Keratinocyte (primary cell): ENCODE measurements around the gene PPP2R5A. TPM values are rescaled to one million over a fixed set of nuclear protein-coding genes. Genes with fewer than 3 reads are reported as not detected.

Experiments
- DNase-seq: peaks from one replicate; pipeline ENCODE4 v3.0.0-alpha.2; 2011; ENCODE audit warnings: low read depth, missing footprints, low spot score
- FAIRE-seq: peaks from 2 replicates; lab custom pipeline; 2011; peaks lifted over from hg19 to GRCh38; lab: Jason Lieb, UNC
- H2AFZ ChIP-seq: 2 replicates; pipeline ENCODE4 v1.6.0; 2012; ENCODE audit warnings: low read length, control low read depth, inconsistent platforms; ENCODE audit not compliant: control insufficient read depth
- H3K27ac ChIP-seq: 2 replicates; pipeline ENCODE4 v1.5.1; 2011; ENCODE audit warnings: low read length; ENCODE audit not compliant: control insufficient read depth, insufficient read depth
- H3K27me3 ChIP-seq: 3 replicates; pipeline ENCODE4 v1.6.0; 2011; ENCODE audit warnings: low read length; ENCODE audit not compliant: control insufficient read depth, insufficient read depth; ENCODE audit errors: extremely low read depth
- H3K36me3 ChIP-seq, 2 experiments: 2 replicates in 1 of 2; 3 replicates in 1 of 2; pipeline ENCODE4 v1.5.1; 2011; ENCODE audit warnings: low read length in 2 of 2, mild to moderate bottlenecking in 1 of 2; ENCODE audit not compliant: control insufficient read depth in 2 of 2, insufficient read depth in 2 of 2; ENCODE audit errors: extremely low read depth in 1 of 2
- H3K4me1 ChIP-seq: 3 replicates; pipeline ENCODE4 v1.5.1; 2011; ENCODE audit warnings: low read length; ENCODE audit not compliant: control insufficient read depth, insufficient read depth; ENCODE audit errors: extremely low read depth
- H3K4me2 ChIP-seq: 3 replicates; pipeline ENCODE4 v1.6.0; 2011; ENCODE audit warnings: low read depth, low read length; ENCODE audit not compliant: control insufficient read depth, insufficient read depth; ENCODE audit errors: extremely low read depth
- H3K4me3 ChIP-seq, 3 experiments: fragments of 200-600 bp in 1 of 3; sonication (generic) in 1 of 3; 2 replicates in 2 of 3; 3 replicates in 1 of 3; pipeline ENCODE4 v1.5.1; 2011 to 2016; ENCODE audit warnings: low read length in 3 of 3, mild to moderate bottlenecking in 3 of 3, control low read depth in 2 of 3, inconsistent platforms in 1 of 3, low read depth in 1 of 3, mixed read lengths in 1 of 3, mixed run types in 1 of 3, moderate library complexity in 1 of 3; ENCODE audit not compliant: control insufficient read depth in 2 of 3, insufficient read depth in 2 of 3; ENCODE audit errors: extremely low read depth in 1 of 3
- H3K79me2 ChIP-seq: 2 replicates; pipeline ENCODE4 v1.6.0; 2012; ENCODE audit warnings: low read length; ENCODE audit not compliant: control insufficient read depth, insufficient read depth
- H3K9ac ChIP-seq: 3 replicates; pipeline ENCODE4 v1.6.0; 2011; ENCODE audit warnings: low read length; ENCODE audit not compliant: control insufficient read depth, insufficient read depth; ENCODE audit errors: extremely low read depth
- H3K9me1 ChIP-seq: 3 replicates; pipeline ENCODE4 v1.6.0; 2011; ENCODE audit warnings: low read length; ENCODE audit not compliant: control insufficient read depth, insufficient read depth; ENCODE audit errors: extremely low read depth
- H3K9me3 ChIP-seq: 2 replicates; pipeline ENCODE4 v1.5.1; 2012; ENCODE audit warnings: low read depth, low read length; ENCODE audit not compliant: control insufficient read depth
- H4K20me1 ChIP-seq: 3 replicates; pipeline ENCODE4 v1.6.0; 2011; ENCODE audit warnings: low read length; ENCODE audit not compliant: control insufficient read depth, insufficient read depth; ENCODE audit errors: extremely low read depth
- CTCF ChIP-seq, 3 experiments: IDR thresholded peaks in 1 of 3; conservative IDR thresholded peaks in 1 of 3; optimal IDR thresholded peaks in 1 of 3; 2 replicates in 2 of 3; 3 replicates in 1 of 3; pipeline versions ENCODE3 to v1.5.1; 2011; ENCODE audit warnings: low read length in 3 of 3, mild to moderate bottlenecking in 3 of 3, moderate library complexity in 2 of 3, control low read depth in 1 of 3, inconsistent platforms in 1 of 3; ENCODE audit not compliant: insufficient read depth in 2 of 3; ENCODE audit errors: extremely low read depth in 1 of 3
- EZH2 ChIP-seq: IDR thresholded peaks from one replicate; pipeline ENCODE4 v1.6.1; 2012; ENCODE audit warnings: inconsistent platforms, mild to moderate bottlenecking, low read length, moderate library complexity
- dilution Hi-C: fragments of 300-500 bp; cut with MboI; formaldehyde crosslinking; loops from one replicate; pipeline ENCODE4 v1.7.0; 2020; ENCODE audit warnings: low sequenced_read_pairs; ENCODE audit not compliant: extremely low pct_ligation_motif_present
- polyA plus RNA-seq, 5 experiments: library from polyadenylated mRNA; depleted of rRNA in 3 of 5; stranded (reverse) in 3 of 5; stranded (forward) in 1 of 5; unstranded in 1 of 5; fragments of >200 nt; gene quantifications; 1 replicate in 1 of 5; 2 replicates in 3 of 5; 3 replicates in 1 of 5; pipeline versions ENCODE4 v1.2.1 to v1.2.3, GENCODE V29; 2011 to 2012; ENCODE audit warnings: missing spikeins in 2 of 5, low read depth in 1 of 5, low replicate concordance in 1 of 5

PPP2R5A gene
- polyA plus RNA-seq, 1 donor (not counting 4 experiments of a cell fraction or from before 2014, with no cell fraction given), result 26.2 TPM

DNA sequence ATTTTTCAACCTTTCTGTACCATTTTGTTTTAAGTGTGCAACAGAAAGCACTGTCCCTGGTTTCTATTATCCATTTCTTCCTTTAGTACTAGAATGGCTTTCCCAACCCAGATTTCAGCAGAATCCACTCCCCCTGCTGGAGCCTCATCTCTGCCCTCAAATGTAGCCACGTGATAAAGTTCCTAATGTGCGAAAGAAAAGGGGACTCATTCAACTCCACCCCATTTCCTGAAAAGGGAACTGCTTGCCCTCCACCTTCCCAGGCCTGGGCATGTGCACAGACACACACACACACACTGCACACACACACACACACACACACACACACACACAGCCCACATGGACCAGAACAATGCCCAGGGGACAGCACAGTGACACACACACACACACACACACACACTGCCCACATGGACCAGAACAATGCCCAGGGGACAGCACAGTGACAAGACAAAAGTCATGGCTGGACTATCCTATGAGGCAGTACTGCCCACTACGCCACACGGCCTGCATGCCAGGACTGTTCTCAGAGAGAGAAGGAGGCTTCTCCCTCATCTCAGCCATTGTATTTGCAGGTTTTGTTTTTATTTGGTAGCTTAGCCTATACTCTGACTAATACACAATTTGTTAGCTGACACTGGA lies 96.3 kb downstream of the PPP2R5A start:
- dilution Hi-C loops, result no loop called here
- Histone ChIP-seq H3K4me1 (no peaks in the 10 kb centered on the region), H3K9me3 (no peaks in the 10 kb centered on the region), H2AFZ (no peak overlapping the region), H3K36me3 (peaks cover 23 to 25% of the 10 kb centered on the region in 2 experiments), H3K27me3 (no peaks in the 10 kb centered on the region), H3K79me2 (no peaks in the 10 kb centered on the region), H3K27ac (no peak overlapping the region), H3K9me1 (no peaks in the 10 kb centered on the region), H3K4me2 (no peak overlapping the region), H4K20me1 (no peaks in the 10 kb centered on the region), H3K4me3 (no peak overlapping the region), H3K9ac (no peak overlapping the region)
- FAIRE-seq (no peak), DNase-seq (no peak)
- TF ChIP-seq EZH2, result no peak
- no peak for TF ChIP-seq CTCF (optimal IDR thresholded peaks at IDR 0.05 in 1 of 3, IDR thresholded peaks at IDR 0.05 in 1 of 3, conservative IDR thresholded peaks at IDR 0.05 in 1 of 3; ENCODE audit: extremely low read depth in 1 of 3, insufficient read depth in 2 of 3, low read length in 3 of 3)

GRCh38 chr1:212386029-212386428 lies 100.8 kb downstream of the PPP2R5A start:
- H3K9ac ChIP-seq, result no peak overlapping the region

More at GRCh38 chr1:212386029-212386428, 100.8 kb downstream of the PPP2R5A start:
- no peak overlapping the region for H3K27ac ChIP-seq
- H3K4me3 ChIP-seq, result no peak overlapping the region
- no peak overlapping the region for H3K4me2 ChIP-seq
- H2AFZ ChIP-seq, result no peak overlapping the region
- peaks cover 1% of the 10 kb centered on the region for H3K79me2 ChIP-seq
- peaks cover 17 to 20% of the 10 kb centered on the region in 2 experiments for H3K36me3 ChIP-seq
- dilution Hi-C loops, result no loop called here
- DNase-seq (no peak), FAIRE-seq (no peak)
- no peaks in the 10 kb centered on the region for H3K9me3 ChIP-seq
- H3K27me3 ChIP-seq, result no peaks in the 10 kb centered on the region
- TF ChIP-seq EZH2, result no peak
- no peak for TF ChIP-seq CTCF (optimal IDR thresholded peaks at IDR 0.05 in 1 of 3, IDR thresholded peaks at IDR 0.05 in 1 of 3, conservative IDR thresholded peaks at IDR 0.05 in 1 of 3; ENCODE audit: extremely low read depth in 1 of 3, insufficient read depth in 2 of 3, low read length in 3 of 3)
- H3K9me1 ChIP-seq, result peaks cover 2% of the 10 kb centered on the region
- H4K20me1 ChIP-seq, result no peaks in the 10 kb centered on the region
- H3K4me1 ChIP-seq, result no peaks in the 10 kb centered on the region
